Common myeloid progenitor, CD34-positive (primary cell): Measurements from ENCODE around the gene PXK.
"Not testable (repeated sequence)": the region's sequence is repeated elsewhere in the genome, so short reads cannot be mapped to it uniquely, and the experiment has no call there.

ENCODE experiments used
- CTCF ChIA-PET: fragments of 350-600 bp; sonication (Branson Sonifier 250); formaldehyde crosslinking; loops from one replicate; lab custom pipeline; 2021; ENCODE audit warnings: antibody characterized with exemption; lab: Charles Lee
- POLR2A ChIA-PET: fragments of 350-600 bp; sonication (Branson Sonifier 250); formaldehyde crosslinking; loops from one replicate; lab custom pipeline; 2021; ENCODE audit warnings: antibody characterized with exemption; lab: Charles Lee
- DNase-seq, 3 donors: peaks; one replicate each; pipeline versions ENCODE4 v3.0.0 to v3.0.0-alpha.2; 2013
- H3K27ac ChIP-seq, 2 experiments: 1 replicate in 1 of 2; 2 replicates in 1 of 2; pipeline ENCODE4 v1.7.0; 2013; ENCODE audit warnings: inconsistent platforms in 2 of 2, low read length in 2 of 2, mild to moderate bottlenecking in 2 of 2, low read depth in 1 of 2, moderate library complexity in 1 of 2; ENCODE audit not compliant: severe bottlenecking in 2 of 2, insufficient read depth in 1 of 2, poor library complexity in 1 of 2
- H3K27me3 ChIP-seq, 5 experiments: replicated peaks in 2 of 5; 1 replicate in 3 of 5; 2 replicates in 2 of 5; pipeline versions ENCODE4 v1.6.1 to v1.7.0; 2013; ENCODE audit warnings: low read length in 4 of 5, mild to moderate bottlenecking in 2 of 5, moderate library complexity in 2 of 5, inconsistent platforms in 1 of 5; ENCODE audit not compliant: insufficient read depth in 5 of 5, control insufficient read depth in 4 of 5
- H3K36me3 ChIP-seq, 4 experiments: 1 replicate in 2 of 4; 2 replicates in 2 of 4; pipeline versions ENCODE4 v1.6.1 to v1.7.0; 2013; ENCODE audit warnings: low read length in 3 of 4, control low read depth in 1 of 4, mild to moderate bottlenecking in 1 of 4; ENCODE audit not compliant: control insufficient read depth in 4 of 4, insufficient read depth in 4 of 4
- H3K4me1 ChIP-seq, 4 experiments: 1 replicate in 3 of 4; 2 replicates in 1 of 4; pipeline versions ENCODE4 v1.6.1 to v1.7.1; 2013; ENCODE audit warnings: low read length in 3 of 4, mild to moderate bottlenecking in 3 of 4, control low read depth in 1 of 4, inconsistent platforms in 1 of 4, moderate library complexity in 1 of 4; ENCODE audit not compliant: control insufficient read depth in 4 of 4, insufficient read depth in 4 of 4; ENCODE audit errors: control extremely low read depth in 1 of 4
- H3K4me3 ChIP-seq, 7 experiments: 1 replicate in 4 of 7; 2 replicates in 3 of 7; pipeline versions ENCODE4 v1.5.1 to v1.7.0; 2013; ENCODE audit warnings: mild to moderate bottlenecking in 7 of 7, low read length in 6 of 7, moderate library complexity in 6 of 7, inconsistent platforms in 2 of 7, low read depth in 2 of 7, control low read depth in 1 of 7; ENCODE audit not compliant: insufficient read depth in 4 of 7, control insufficient read depth in 1 of 7; ENCODE audit errors: extremely low read depth in 1 of 7
- H3K9me3 ChIP-seq, 5 experiments: 1 replicate in 4 of 5; 2 replicates in 1 of 5; pipeline versions ENCODE4 v1.6.1 to v1.7.1; 2013; ENCODE audit warnings: low read length in 4 of 5, mild to moderate bottlenecking in 2 of 5, inconsistent platforms in 1 of 5, low read depth in 1 of 5, moderate library complexity in 1 of 5; ENCODE audit not compliant: control insufficient read depth in 4 of 5, insufficient read depth in 2 of 5; ENCODE audit errors: control extremely low read depth in 1 of 5
- WGBS: methylation state at CpG from one replicate; pipeline ENCODE4 v1.1.5; 2013; ENCODE audit not compliant: insufficient coverage; 5-methylcytosine and 5-hydroxymethylcytosine counted together

The PXK gene

DNA sequence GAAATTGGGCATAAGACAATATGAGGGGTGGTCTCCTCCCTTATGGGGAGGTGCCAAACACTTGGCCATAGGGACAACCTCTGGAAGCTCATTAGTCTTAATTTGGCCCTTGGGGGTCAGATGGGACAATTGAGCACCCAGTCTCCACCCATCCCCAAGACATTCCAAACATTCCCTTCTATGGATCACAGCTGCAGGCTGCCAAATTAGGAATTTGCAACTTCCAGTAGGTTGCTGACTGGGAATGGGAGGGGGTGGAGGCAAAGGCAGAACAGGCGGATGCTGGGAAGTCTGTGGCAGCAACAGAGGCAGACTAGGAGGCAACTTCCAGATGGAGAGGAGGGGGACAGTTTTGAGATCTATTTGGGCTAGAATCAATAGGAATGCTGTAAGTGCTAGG is 102.3 kb downstream of the PXK start:
- 100% methylated on average over 1 of the region's 1 CpG for WGBS
- Histone ChIP-seq H3K27ac (no peak overlapping the region), H3K4me1 (peaks cover 7 to 18% (median 13%) of the 10 kb centered on the region in 4 experiments), H3K36me3 (peaks cover 8 to 18% (median 16%) of the 10 kb centered on the region in 4 experiments), H3K9me3 (no peaks in the 10 kb centered on the region), H3K27me3 (no peaks in the 10 kb centered on the region), H3K4me3 (no peak overlapping the region)
- ChIA-PET CTCF (interaction anchor here (1.2 to 1.5 kb wide), 2 partner anchors 10 to 11 kb away, joined by 3 read pairs; no protein-coding TSS in a partner anchor), POLR2A (no interaction called here)
- no peak for DNase-seq

DNA sequence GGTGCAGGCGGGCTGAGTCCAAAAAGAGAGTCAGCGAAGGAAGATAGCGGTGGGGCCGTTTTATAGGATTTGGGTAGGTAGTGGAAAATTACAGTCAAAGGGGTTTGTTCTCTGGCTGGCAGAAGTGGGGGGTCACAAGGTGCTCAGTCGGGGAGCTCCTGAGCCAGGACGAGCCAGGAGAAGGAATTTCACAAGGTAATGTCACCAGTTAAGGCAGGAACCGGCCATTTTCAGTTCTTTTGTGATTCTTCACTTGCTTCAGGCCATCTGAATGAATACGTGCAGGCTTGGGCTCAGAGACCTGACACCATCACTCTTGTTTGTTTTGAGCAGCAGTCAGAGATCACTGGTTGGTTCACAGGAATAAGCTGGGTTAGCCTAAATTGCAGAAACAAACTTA is 104.6 kb downstream of the PXK start:
- 88% methylated on average over 6 of the region's 8 CpGs for WGBS
- H3K4me3 ChIP-seq, H3K36me3 ChIP-seq, H3K27ac ChIP-seq, H3K27me3 ChIP-seq, DNase-seq, POLR2A ChIA-PET, H3K9me3 ChIP-seq: not testable (repeated sequence)
- CTCF ChIA-PET: interaction anchor here (0.6 to 1.7 kb wide), 3 partner anchors 26 to 124 kb away, joined by 3 to 4 read pairs (median 4); no protein-coding TSS in a partner anchor
- peaks cover 7 to 15% (median 13%) of the 10 kb centered on the region in 4 experiments for H3K4me1 ChIP-seq

DNA sequence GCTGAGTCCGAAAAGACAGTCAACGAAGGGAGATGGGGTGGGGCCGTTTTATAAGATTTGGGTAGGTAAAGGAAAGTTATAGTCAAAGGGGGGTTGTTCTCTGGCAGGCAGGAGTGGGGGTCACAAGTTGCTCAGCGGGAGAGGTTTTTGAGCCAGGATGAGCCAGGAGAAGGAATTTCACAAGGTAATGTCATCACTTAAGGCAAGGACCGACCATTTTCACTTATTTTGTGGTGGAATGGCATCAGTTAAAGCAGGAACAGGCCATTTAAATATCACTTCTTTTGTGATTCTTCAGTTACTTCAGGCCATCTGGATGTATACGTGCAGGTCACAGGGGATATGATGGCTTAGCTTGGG is 108.3 kb downstream of the PXK start:
- POLR2A ChIA-PET, CTCF ChIA-PET, H3K4me3 ChIP-seq, H3K36me3 ChIP-seq, H3K9me3 ChIP-seq, H3K4me1 ChIP-seq, H3K27me3 ChIP-seq, H3K27ac ChIP-seq, DNase-seq: not testable (repeated sequence)
- WGBS: 98% methylated on average over 6 of the region's 6 CpGs

- ChIA-PET CTCF (no interaction called here), POLR2A (no interaction called here)
- H3K9me3 ChIP-seq: no peaks in the 10 kb centered on the region
- no peaks in the 10 kb centered on the region for H3K4me1 ChIP-seq
- no peaks in the 10 kb centered on the region for H3K36me3 ChIP-seq
- DNase-seq: no peak
- H3K4me3 ChIP-seq: no peak overlapping the region
- 85% methylated on average over 2 of the region's 4 CpGs for WGBS
- H3K27ac ChIP-seq: no peak overlapping the region
- no peaks in the 10 kb centered on the region for H3K27me3 ChIP-seq
Observed at GRCh38 chr3:58441514-58442450, 109.1 kb downstream of the PXK start.

DNA sequence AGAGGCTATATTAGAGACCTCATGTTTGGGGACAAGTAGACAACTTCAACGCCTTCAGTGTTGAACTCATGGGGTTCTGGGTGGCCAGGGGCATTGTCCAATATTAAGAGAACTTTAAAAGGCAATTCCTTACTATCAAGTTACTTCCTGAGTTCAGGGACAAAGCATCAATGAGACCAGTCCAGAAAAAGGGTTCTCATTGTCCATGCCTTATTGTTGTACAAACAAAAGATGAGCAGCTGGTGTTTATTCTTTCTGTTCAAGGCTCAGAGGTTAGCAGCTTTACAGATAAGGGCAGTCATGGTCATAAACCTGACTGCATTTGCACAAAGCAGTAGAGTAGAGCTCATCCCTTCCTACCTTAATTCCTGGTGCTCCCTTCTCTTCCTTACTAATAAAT is 119.5 kb downstream of the PXK start:
- CTCF ChIA-PET: interaction anchor here (1.6 kb wide), 1 partner anchor 37 kb away, joined by 3 read pairs; no protein-coding TSS in a partner anchor
- Histone ChIP-seq H3K27ac (no peak overlapping the region), H3K4me3 (no peak overlapping the region), H3K9me3 (peaks cover 0 to 20% (median 10%) of the 10 kb centered on the region in 5 experiments), H3K27me3 (no peaks in the 10 kb centered on the region), H3K4me1 (no peaks in the 10 kb centered on the region), H3K36me3 (no peaks in the 10 kb centered on the region)
- POLR2A ChIA-PET: no interaction called here
- DNase-seq: no peak
- 92% methylated on average over 1 of the region's 1 CpG for WGBS

DNA sequence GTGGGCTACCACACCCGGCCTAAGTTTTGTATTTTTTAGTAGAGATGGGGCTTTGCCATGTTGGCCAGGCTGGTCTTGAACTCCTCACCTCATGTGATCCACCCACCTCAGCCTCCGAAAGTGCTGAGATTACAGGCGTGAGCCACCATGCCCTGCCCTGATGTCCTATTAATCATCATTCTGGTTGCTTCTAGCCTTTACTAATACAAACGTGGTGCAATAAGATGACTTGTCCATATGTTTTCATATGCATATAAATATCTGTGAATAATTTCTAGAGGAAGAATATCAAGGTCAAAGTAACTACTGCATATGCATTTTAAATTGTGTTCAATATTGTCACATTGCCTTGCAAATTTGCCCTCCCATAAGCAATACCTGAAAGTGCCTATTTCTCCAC is 126.5 kb downstream of the PXK start:
- POLR2A ChIA-PET: no interaction called here
- Histone ChIP-seq H3K4me1 (peaks cover 0 to 8% (median 5%) of the 10 kb centered on the region in 4 experiments), H3K9me3 (peaks cover 0 to 7% (median 4%) of the 10 kb centered on the region in 5 experiments), H3K4me3 (no peak overlapping the region), H3K27me3 (no peaks in the 10 kb centered on the region), H3K36me3 (no peaks in the 10 kb centered on the region), H3K27ac (no peak overlapping the region)
- CTCF ChIA-PET: interaction anchor here (1.1 to 1.2 kb wide), 2 partner anchors 8 to 13 kb away, joined by 3 to 4 read pairs; no protein-coding TSS in a partner anchor
- 100% methylated on average over 3 of the region's 4 CpGs for WGBS
- DNase-seq: no peak

GRCh38 chr3:58462829-58463180 is 130.1 kb downstream of the PXK start:
- Histone ChIP-seq H3K4me1 (peaks cover 0 to 8% (median 5%) of the 10 kb centered on the region in 4 experiments), H3K27ac (no peak overlapping the region), H3K4me3 (no peak overlapping the region), H3K27me3 (no peaks in the 10 kb centered on the region), H3K9me3 (no peaks in the 10 kb centered on the region), H3K36me3 (no peaks in the 10 kb centered on the region)
- ChIA-PET POLR2A (no interaction called here), CTCF (no interaction called here)
- 100% methylated on average over 4 of the region's 4 CpGs for WGBS
- DNase-seq: no peak
